Nucleus accumbens (tissue), 56 donors: ENCODE measurements around the gene C11orf97.
"Not testable (repeated sequence)": the region's sequence is repeated elsewhere in the genome, so short reads cannot be mapped to it uniquely, and the experiment has no call there.

Source experiments
- DNase-seq, 56 donors: peaks; one replicate each; lab custom pipeline; 2025; lab: John Stamatoyannopoulos, UW

The C11orf97 gene

GRCh38 chr11:94555752-94556329 lies 43.6 kb downstream of the C11orf97 start:
- not testable (repeated sequence) for DNase-seq

GRCh38 chr11:94557421-94557820 lies 45.2 kb downstream of the C11orf97 start:
- no peak for DNase-seq

- no peak for DNase-seq
These were observed 45.7 kb downstream of the C11orf97 start for GRCh38 chr11:94557992-94558391.

- DNase-seq, result no peak
These were observed 46.2 kb downstream of the C11orf97 start for GRCh38 chr11:94558468-94558867.

GRCh38 chr11:94558932-94559331 lies 46.7 kb downstream of the C11orf97 start:
- no peak for DNase-seq

GRCh38 chr11:94559361-94559760 lies 47.1 kb downstream of the C11orf97 start:
- no peak for DNase-seq

GRCh38 chr11:94560834-94561233 lies 48.6 kb downstream of the C11orf97 start:
- DNase-seq, result no peak

- DNase-seq, result peak in 1 of 56 donors; percentile 3
These were observed 51.1 kb downstream of the C11orf97 start for GRCh38 chr11:94563176-94563847.

- DNase-seq, result no peak
These were observed 51.7 kb downstream of the C11orf97 start for GRCh38 chr11:94563848-94564467.

GRCh38 chr11:94567181-94567670 lies 55.0 kb downstream of the C11orf97 start, which contains the start of gene PIWIL4:
TSS of gene PIWIL4 (plus strand) at chr11:94567368. CDS start at chr11:94567519, 151 bp downstream.
- no peak for DNase-seq

- DNase-seq, result no peak
These were observed 55.9 kb downstream of the C11orf97 start for GRCh38 chr11:94568200-94568599.

GRCh38 chr11:94568717-94569116 lies 56.5 kb downstream of the C11orf97 start:
- DNase-seq, result no peak

GRCh38 chr11:94572975-94573374 lies 60.7 kb downstream of the C11orf97 start:
- DNase-seq, result not testable (repeated sequence)

- no peak for DNase-seq
These were observed 62.1 kb downstream of the C11orf97 start for GRCh38 chr11:94574193-94574961.

- DNase-seq, result no peak
These were observed 64.0 kb downstream of the C11orf97 start for GRCh38 chr11:94576306-94576705.

- DNase-seq, result no peak
These were observed 65.6 kb downstream of the C11orf97 start for GRCh38 chr11:94577841-94578240.
